HG03521 (cell line): ENCODE results near the gene RPS18.
"Not testable (repeated sequence)": the region's sequence is repeated elsewhere in the genome, so short reads cannot be mapped to it uniquely, and the experiment has no call there.

Experiments used
- ATAC-seq: cut with Tn5 transposase; IDR thresholded peaks from one replicate; pipeline ENCODE4 v1.9.1; 2021; ENCODE audit warnings: mild to moderate bottlenecking, moderate library complexity; ENCODE audit not compliant: unreplicated experiment

RPS18 gene

DNA sequence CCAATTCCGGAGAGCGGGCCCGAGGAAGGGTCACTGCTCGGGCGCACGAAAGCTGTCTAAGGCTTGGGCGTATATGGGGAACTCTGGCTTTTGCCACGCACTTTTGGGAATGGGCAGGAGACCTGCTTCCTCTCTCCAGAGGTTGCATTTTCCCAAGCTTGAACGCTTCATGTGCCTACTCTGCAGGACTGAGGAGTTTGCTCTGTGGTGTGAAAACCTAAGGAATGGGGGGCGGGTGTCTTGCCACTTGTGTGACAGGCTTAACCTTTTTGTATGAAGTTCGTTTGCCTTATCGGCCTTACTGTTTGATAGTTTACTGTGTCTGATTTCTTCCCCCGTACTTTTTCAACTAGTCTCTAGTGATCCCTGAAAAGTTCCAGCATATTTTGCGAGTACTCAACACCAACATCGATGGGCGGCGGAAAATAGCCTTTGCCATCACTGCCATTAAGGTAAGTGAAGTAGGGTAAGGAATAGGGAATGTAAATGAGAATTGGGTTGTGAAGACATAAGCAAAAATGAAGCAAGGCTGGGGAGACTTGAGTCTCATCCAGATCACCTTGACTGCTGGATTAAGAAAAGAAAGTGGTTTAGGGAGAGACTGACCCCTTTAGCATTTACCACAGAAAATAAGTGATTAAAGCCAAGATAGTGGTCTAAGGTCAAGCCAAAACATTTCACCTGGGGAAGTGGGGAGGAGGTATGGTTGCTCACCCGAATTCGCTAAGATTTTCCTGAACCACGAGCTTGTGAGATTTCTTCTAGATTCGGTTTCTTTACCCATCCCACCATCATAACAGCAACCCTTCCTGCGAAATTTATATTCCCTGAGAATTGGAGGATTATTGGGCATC, 627 bp downstream of the RPS18 start:
- ATAC-seq, result no peak

DNA sequence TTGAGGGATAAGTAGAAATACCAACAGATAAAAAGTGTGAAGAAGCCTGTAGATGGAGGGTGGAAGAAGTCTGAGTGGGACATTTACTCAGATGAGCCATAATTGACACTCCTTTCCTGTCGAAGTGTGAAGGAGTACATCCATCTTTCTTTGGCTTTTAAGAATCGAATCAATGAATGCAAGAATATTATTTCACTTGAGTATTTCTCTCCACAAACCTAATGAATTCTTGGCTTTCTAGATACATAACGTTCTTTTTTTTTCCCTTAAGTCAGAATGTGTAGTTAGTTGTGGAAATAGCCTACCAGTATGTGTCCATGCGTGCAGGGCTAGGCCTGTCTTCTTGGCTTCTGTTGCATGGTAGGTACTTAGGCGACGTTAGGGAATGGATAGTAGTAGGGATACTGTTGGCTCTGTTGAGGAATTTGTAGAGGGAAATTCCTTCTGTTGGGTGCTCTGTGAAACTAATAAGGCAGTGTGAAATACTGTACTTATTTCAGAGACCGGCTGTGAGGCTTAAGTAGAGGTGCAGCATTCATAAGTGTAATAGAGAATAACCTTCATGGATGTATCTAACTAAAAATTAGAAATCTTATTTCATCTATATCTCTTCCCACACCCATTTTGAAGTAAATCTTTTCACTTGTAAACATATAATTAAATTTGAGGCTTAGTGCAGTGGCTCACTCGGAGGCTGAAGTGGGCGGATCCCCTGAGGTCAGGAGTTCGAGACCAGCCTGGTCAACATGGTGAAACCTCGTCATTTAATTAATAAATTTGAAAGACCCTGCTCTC, 1.5 kb downstream of the RPS18 start:
- ATAC-seq, result no peak

DNA sequence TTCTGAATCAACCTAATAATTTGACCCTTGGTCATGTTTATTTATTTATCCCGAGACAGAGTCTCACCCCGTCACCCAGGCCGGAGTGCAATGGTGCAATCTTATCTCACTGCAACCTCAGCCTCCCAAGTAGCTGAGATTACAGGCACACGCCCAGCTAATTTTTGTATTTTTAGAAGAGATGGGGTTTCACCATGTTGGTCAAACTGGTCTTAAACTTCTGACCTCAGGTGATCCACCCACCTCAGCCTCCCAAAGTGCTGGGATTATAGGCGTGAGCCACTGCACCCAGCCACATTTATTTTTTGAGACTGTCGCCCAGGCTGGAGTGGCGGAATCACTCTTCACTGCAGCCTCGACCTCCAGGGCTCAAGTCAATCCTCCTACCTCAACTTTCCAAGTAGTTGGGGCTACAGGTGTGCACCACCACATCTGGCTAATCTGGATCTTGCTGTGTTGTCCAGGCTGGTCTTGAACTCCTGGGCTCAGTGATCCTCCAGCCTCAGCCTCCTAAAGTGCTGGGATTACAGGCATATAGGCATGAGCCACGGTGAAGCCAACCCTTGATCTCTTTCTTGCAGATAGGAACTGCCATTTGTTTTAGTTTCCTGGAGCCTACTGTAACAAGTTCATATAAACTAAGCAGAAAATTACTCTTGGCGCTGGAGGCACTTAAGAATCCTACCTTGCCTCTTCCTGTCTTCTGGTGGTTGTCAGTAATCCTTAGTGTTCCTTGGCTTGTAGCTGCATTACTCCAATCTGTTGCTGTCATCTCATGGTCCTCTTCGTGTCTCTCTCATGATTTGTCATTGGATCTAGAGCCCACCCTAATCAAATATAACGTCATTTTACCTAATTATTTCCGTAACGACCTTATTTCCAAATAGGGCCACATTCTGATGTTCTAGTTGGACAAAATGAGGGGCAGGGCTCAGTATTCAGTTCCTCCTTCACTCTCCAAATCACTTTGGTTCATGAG, 2.3 kb downstream of the RPS18 start:
- ATAC-seq, result no peak

DNA sequence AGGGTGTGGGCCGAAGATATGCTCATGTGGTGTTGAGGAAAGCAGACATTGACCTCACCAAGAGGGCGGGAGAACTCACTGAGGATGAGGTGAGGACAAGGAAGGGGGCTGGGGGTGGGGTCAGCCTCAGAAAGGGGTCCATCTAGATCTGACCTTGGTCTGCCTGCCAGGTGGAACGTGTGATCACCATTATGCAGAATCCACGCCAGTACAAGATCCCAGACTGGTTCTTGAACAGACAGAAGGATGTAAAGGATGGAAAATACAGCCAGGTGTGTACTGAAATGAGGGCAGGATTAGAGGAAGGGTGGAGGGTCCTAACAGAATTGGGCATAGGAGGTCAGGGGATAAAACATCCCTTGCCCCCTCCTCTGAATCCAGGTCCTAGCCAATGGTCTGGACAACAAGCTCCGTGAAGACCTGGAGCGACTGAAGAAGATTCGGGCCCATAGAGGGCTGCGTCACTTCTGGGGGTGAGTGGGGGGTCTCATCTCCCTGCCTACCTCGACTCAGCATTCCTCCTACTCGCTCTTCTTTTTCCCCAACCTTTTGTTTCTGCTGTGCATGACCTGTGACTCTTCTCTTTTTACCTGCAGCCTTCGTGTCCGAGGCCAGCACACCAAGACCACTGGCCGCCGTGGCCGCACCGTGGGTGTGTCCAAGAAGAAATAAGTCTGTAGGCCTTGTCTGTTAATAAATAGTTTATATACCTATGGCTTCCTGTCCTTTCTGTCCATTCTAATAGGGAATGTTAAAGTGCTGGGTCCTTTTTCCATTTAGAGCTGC, 4.1 kb downstream of the RPS18 start:
- ATAC-seq, result not testable (repeated sequence)

DNA sequence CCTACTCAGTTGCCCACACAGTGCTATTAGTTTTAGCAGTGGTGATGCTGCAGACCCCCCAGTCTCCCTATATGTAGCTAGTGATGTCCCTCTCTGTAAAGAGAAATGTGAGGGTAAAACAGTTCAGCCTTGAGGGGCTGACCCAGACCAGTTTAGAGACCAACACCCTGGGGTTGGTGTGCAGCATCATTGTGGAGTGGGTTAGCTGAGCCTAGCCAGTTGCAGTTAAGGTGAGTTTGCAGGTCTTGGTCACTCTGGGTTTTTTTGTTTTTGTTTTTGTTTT, 4.6 kb downstream of the RPS18 start:
- ATAC-seq, result no peak

DNA sequence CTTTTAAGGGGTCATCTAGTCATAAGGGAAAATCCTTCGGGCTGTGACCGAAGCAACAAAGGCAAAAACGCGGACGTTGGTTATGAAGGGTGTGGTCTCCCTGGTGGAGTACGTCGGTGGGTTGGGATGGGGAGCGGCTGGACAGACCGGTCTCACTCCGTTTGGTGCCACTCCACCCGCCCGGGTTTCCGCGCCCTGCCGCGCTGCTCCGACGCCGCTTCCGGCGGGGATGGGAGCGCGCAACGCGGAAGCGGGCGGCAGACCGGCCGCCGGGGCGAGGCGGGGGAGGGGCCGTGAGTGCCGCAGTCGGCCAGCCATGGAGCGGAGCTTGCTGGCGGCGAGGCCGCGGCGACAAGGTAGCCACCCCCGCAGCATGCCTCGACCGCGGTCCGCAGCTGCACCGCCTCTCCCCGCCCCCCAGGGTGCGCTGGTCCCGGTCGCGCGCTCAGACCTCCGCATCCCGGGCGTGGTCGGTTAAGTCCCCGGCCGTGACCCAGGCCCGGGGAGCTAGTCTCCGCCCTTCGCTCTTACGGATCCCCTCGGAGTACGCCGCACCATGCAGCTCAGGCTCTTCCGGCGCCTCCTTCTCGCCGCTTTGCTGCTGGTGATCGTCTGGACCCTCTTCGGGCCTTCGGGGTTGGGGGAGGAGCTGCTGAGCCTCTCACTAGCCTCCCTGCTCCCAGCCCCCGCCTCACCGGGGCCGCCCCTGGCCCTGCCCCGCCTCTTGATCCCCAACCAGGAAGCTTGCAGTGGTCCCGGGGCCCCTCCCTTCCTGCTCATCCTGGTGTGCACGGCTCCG, 5.2 kb downstream of the RPS18 start, which contains the start of gene B3GALT4:
TSS of gene B3GALT4 (plus strand) at position 260 of the 799 bp plus-strand sequence. CDS start at position 557, 297 bp downstream.
- peak; percentile 50 for ATAC-seq

DNA sequence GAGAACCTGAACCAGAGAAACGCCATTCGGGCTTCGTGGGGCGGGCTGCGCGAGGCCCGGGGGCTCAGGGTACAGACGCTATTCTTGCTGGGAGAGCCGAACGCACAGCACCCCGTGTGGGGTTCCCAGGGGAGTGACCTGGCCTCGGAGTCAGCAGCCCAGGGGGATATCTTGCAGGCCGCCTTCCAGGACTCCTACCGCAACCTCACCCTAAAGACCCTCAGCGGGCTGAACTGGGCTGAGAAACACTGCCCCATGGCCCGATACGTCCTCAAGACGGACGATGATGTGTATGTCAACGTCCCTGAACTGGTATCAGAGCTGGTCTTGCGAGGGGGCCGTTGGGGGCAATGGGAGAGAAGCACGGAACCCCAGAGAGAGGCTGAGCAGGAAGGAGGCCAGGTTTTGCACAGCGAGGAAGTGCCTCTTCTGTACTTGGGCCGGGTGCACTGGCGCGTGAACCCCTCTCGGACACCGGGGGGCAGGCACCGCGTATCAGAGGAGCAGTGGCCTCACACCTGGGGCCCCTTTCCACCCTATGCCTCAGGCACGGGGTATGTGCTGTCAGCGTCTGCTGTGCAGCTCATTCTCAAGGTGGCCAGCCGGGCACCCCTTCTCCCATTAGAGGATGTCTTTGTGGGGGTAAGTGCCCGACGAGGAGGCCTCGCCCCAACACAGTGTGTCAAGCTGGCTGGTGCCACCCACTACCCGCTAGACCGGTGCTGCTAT, 6.0 kb downstream of the RPS18 start:
- no peak for ATAC-seq

DNA sequence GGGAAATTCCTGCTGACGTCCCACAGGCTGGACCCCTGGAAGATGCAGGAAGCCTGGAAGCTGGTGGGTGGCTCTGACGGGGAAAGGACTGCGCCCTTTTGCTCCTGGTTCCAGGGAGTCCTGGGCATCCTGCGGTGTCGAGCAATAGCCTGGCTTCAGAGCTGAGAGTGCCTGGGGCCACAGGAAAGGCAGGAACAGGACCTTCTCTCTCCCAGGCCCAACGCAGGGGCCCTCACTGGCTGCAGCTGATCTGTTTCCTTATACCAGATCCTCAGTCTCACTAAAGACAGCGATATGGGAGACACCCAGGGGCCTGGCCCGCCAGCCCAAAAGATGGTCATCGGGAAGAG, 6.5 kb downstream of the RPS18 start:
- ATAC-seq, result no peak

DNA sequence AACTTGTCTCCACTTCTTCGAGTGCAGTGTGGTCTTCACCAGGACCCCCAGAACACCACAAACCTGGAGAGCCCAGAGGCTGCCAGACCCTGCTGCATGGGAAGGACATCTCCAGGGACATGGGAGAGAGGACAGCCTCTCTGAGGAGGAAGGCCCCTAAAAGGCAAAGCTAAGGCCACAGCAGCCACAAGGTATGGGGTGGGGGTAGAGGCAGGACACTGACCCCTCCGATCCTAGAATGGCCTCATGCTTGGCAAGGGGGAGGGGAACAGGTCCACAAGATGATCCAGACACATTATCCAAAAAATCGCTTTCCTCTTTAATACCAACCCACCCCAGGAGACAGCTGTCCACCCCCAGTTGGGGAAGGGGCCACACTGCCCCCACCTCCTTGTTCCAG, 6.9 kb downstream of the RPS18 start:
- no peak for ATAC-seq

DNA sequence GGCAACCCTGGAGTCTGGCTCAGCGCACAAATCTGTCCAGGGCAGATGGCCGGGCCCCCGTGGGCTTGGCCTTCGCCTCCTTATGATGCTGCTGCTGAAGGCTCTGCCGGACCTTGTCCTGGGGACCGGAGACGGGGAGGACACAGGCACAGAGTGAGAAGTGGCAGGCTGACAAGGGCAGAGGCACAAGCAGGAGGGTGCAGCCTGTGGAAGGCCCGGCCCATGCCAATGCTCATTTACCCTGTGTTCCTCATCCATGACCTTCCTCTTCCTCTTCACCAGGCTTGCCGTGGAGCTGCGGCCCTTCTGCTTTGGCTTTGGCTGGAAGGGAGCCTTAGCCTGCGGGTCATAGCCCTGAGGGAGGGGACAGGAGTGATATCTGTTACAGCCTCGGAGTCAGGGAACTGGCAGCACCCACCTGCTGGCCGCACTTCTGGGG, 7.4 kb downstream of the RPS18 start:
- no peak for ATAC-seq

DNA sequence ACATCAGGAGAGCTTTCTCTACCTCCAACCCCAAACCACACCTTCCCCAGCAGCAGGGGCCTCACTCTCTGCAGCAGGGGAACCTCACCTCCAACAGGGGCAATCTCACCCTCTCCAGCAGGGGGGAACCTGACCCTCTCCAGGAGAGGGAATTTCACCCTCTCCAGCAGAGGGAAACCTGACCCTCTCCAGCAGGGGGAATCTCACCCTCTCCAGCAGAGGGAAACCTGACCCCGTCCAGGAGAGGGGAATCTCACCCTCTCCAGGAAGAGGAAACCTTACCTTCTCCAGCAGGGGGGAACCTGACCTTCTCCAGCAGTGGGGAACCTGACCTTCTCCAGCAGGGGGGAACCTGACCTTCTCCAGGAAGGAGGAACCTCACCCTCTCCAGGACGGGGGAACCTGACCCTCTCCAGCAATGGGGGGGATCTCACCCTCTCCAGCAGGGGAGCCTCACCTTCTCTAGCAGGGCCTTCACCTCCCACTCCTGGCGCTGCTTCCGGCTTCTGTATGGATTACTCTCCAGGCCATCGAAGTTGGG, 8.2 kb downstream of the RPS18 start:
- no peak for ATAC-seq

DNA sequence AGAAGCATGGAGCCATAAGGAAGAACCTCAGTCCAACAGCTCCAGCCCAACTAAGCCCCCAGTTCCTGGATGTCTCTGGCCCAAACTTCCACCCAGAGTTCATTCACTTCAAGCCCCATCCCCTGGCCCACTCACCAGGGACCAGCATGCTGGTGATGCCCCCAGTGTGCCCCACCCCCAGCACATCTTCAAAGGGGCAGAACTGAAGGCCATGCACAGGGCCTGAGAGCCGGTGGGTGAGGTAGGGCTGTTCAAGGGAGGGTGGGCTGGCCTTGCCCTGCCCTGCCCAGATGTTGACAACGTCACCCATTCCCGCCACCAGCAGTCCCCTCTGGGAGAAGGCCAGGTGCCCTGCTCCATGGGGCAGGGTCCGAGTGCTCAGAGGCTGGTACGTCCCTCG, 8.7 kb downstream of the RPS18 start:
- ATAC-seq, result no peak

DNA sequence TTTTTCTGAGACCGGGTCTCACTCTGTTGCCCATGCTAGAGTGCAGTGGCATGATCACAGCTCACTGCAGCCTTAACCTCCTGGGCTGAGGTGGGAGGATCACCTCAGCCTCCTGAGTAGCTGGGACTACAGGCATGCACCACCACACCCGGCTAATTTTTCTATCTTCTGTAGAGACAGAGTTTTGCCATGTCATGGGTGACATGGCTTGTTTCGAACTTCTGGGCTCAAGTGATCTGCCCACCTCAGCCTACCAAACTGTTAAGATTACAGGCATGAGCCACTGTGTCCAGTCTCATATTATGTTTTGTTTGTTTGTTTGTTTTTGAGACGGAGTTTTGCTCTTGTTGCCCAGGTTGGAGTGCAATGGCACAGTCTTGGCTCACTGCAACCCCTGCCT, 13.3 kb downstream of the RPS18 start:
- ATAC-seq, result not testable (repeated sequence)

DNA sequence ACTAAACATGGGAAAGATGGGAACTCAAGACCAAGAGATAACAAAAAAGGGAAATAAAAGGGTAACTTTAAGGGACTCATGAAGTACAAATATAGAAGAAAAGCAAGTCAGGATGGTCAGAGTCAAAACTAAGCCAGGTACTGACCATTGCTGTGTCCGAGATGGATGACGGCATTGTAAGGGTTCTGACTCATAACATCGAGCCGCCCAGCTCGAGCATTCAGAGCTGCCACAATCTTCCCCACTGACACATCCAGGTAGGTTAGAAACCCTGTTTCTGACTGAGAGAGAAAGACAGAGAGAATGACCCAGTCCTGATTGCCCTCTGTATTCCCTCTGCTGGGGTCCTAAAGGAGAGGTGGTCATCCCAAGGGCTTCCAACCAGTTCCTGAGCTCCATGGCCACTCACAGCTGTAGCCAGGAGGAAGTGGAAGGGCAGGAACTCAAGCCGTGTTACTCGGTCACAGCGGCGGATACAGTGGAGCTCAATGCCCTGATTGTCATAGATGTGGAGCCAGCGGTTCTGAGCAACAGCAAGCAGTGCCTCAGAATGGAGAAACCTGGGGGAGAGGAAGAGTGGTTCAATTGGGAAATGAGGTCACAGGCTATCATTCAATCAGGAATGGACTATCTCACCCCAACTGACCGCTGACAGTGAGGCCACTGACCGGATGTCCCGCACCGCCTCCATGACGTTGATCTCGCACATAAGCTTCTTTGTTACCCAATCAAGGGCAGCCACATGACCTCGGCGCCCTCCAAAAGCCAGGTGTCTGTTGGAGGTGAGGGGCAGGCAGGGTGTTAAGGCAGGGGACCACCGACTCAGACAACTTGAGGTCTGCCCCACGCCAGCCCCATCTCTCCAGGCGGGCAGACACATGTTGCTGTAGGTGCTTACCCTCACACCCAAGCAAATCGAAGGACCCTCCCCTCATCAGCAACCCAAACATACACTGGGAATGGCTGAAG, 15.4 kb downstream of the RPS18 start:
- no peak for ATAC-seq

DNA sequence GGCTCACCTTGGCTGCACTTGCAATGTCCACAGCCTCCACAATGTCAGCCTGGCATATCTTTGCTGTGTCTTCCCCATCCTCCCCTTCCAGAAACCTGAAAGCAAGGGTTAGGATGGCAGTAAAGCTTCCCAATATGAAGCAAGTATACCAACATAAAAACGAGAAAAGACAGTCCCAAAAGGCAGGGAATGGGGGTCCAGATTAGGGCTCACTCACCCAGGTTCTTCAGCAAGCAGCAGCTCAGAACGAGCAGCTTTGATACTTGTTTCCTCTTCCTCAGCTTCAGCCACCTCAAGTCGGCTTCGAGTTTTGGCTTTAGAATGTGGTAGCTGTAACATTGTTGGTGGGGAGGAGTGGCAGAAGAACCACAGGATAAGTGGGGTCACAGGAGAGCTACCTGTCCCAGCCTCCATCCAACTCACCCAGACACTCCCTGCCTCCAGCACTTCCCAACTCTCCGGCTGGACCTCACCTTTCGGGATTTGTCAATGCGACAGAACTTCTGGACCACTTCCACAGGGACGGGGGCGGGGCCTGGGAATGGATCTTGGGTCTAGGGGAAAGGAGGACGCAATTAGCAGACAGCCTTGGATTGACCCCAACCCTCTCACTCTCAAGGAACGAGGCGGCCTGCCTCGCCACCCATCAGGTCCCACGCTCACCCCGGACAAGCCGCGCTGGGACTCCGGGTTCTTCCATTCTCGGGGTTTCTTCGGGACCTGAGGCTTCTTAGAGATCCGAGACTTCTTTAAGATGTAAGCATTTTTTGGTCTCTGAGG, 16.5 kb downstream of the RPS18 start:
- no peak for ATAC-seq

DNA sequence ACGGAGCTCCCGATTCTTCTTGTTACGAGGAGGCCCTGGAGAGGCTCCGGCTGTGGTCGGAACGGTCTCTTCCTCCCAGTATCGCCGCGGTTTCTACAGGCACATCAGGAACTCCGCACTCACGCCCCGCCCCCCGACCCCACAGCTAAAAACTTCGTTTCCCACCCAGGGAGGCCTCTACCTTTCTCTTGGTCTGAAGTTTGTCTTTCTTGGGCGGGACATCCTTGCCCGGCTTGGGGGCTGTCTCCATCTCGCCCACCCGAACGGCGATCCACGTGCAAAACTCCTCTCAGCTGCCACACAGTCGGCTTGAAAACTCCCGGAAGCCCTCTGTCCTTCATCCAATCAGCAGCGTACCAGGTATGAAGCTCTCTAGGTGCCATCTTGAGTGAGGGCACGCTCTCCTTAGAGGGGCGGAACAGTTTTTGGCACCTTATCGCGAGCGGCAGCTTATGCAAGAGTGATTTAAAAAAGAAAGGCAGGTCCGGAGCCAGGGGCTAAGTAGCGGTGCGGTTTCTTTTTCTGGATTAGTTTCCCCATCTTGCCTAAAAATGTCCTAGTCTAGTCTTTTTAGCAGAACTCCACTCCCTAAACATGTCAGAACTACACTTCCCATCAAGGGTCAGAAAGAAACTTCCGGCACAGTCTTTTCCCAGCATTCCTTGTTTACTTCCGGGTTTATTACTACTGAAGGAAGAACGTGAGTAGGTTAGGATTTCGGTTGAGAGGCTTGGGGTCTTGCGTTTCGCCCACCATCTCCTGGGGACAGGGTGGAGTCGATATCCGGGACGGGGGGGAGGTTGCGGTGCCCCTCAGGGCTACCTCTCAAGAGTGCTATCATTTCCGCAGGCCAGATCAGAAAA, 17.3 kb downstream of the RPS18 start, which contains the start of the genes PFDN6 and WDR46:
TSS of gene PFDN6 (plus strand) at position 681 of the 863 bp plus-strand sequence. CDS start 256 bp downstream, outside the sequence.
TSS of gene WDR46 (minus strand) at position 319 of the 863 bp plus-strand sequence. CDS start at position 250, 69 bp downstream.
- ATAC-seq, result peak; percentile 76
